Effector CD8-positive, alpha-beta T cell (primary cell): Measurements from ENCODE around the gene NCK2.

Source experiments
- DNase-seq: peaks from one replicate; lab custom pipeline; 2025; lab: John Stamatoyannopoulos, UW

The NCK2 gene

GRCh38 chr2:105847056-105847455, 102.3 kb downstream of the NCK2 start:
- no peak for DNase-seq

- no peak for DNase-seq
These were observed 103.7 kb downstream of the NCK2 start for GRCh38 chr2:105848367-105848766.

- DNase-seq, result no peak
These were observed 104.9 kb downstream of the NCK2 start for GRCh38 chr2:105849431-105850179.

- no peak for DNase-seq
These were observed 107.4 kb downstream of the NCK2 start for GRCh38 chr2:105852066-105852465.

GRCh38 chr2:105853354-105854088, 108.8 kb downstream of the NCK2 start:
- no peak for DNase-seq

GRCh38 chr2:105854972-105855371, 110.3 kb downstream of the NCK2 start:
- DNase-seq, result no peak

- DNase-seq, result no peak
These were observed 111.9 kb downstream of the NCK2 start for GRCh38 chr2:105856581-105856980.

- no peak for DNase-seq
These were observed 112.5 kb downstream of the NCK2 start for GRCh38 chr2:105857076-105857740.

- no peak for DNase-seq
These were observed 114.4 kb downstream of the NCK2 start for GRCh38 chr2:105858868-105859693.

GRCh38 chr2:105859694-105859951, 114.9 kb downstream of the NCK2 start:
- no peak for DNase-seq

- DNase-seq, result no peak
These were observed 115.9 kb downstream of the NCK2 start for GRCh38 chr2:105860567-105860966.

- DNase-seq, result no peak
These were observed 116.5 kb downstream of the NCK2 start for GRCh38 chr2:105861200-105861599.

- DNase-seq, result no peak
These were observed 118.1 kb downstream of the NCK2 start for GRCh38 chr2:105862843-105863242.

- DNase-seq, result no peak
These were observed 119.5 kb downstream of the NCK2 start for GRCh38 chr2:105864262-105864661.

- no peak for DNase-seq
These were observed 120.7 kb downstream of the NCK2 start for GRCh38 chr2:105865222-105865913.

GRCh38 chr2:105866216-105867185, 121.8 kb downstream of the NCK2 start:
- no peak for DNase-seq

GRCh38 chr2:105867587-105867986, 122.9 kb downstream of the NCK2 start:
- DNase-seq, result no peak

GRCh38 chr2:105868060-105868459, 123.3 kb downstream of the NCK2 start:
- no peak for DNase-seq

GRCh38 chr2:105869341-105869740, 124.6 kb downstream of the NCK2 start:
- no peak for DNase-seq

GRCh38 chr2:105870062-105870461, 125.3 kb downstream of the NCK2 start:
- no peak for DNase-seq
